ENCODE measurements around the gene OSBPL2.

OSBPL2 gene

GRCh38 chr20:62301773-62302340, 63.5 kb downstream of the OSBPL2 start:
- DNase-seq (ENCODE audit: low spot score): peak; percentile 88

- peak; percentile 96 for DNase-seq (ENCODE audit: low spot score)
Observed at GRCh38 chr20:62302341-62303061, 64.2 kb downstream of the OSBPL2 start, which contains the start of gene ADRM1. ADRM1 (plus strand) TSS chr20:62302997; CDS start chr20:62303569, 572 bp downstream.

GRCh38 chr20:62303062-62303339, 64.7 kb downstream of the OSBPL2 start:
- DNase-seq (ENCODE audit: low spot score): no peak

- DNase-seq (ENCODE audit: low spot score): no peak
Observed at GRCh38 chr20:62303340-62304226, 65.3 kb downstream of the OSBPL2 start.

GRCh38 chr20:62304331-62305148, 66.2 kb downstream of the OSBPL2 start:
- DNase-seq (ENCODE audit: low spot score): no peak

GRCh38 chr20:62305149-62305764, 66.9 kb downstream of the OSBPL2 start:
- DNase-seq (ENCODE audit: low spot score): no peak

- DNase-seq (ENCODE audit: low spot score): no peak
Observed at GRCh38 chr20:62305765-62306413, 67.6 kb downstream of the OSBPL2 start.

- DNase-seq (ENCODE audit: low spot score): no peak
Observed at GRCh38 chr20:62306414-62307187, 68.3 kb downstream of the OSBPL2 start.

- no peak for DNase-seq (ENCODE audit: low spot score)
Observed at GRCh38 chr20:62307226-62308101, 69.1 kb downstream of the OSBPL2 start.

GRCh38 chr20:62308102-62308822, 69.9 kb downstream of the OSBPL2 start:
- no peak for DNase-seq (ENCODE audit: low spot score)

- no peak for DNase-seq (ENCODE audit: low spot score)
Observed at GRCh38 chr20:62309198-62309944, 71.0 kb downstream of the OSBPL2 start.

- DNase-seq (ENCODE audit: low spot score): no peak
Observed at GRCh38 chr20:62309947-62310756, 71.8 kb downstream of the OSBPL2 start.

- DNase-seq (ENCODE audit: low spot score): no peak
Observed at GRCh38 chr20:62310757-62311121, 72.4 kb downstream of the OSBPL2 start.

GRCh38 chr20:62311150-62311549, 72.8 kb downstream of the OSBPL2 start:
- no peak for DNase-seq (ENCODE audit: low spot score)

- no peak for DNase-seq (ENCODE audit: low spot score)
Observed at GRCh38 chr20:62311832-62312661, 73.7 kb downstream of the OSBPL2 start.

- DNase-seq (ENCODE audit: low spot score): no peak
Observed at GRCh38 chr20:62312662-62312977, 74.3 kb downstream of the OSBPL2 start.
